Fibroblast of peridontal ligament (primary cell): ENCODE data around the gene GALK2.
"Not testable (repeated sequence)": the region's sequence is repeated elsewhere in the genome, so short reads cannot be mapped to it uniquely, and the experiment has no call there.

Source experiments
- DNase-seq: peaks from one replicate; pipeline ENCODE4 v3.0.0-alpha.2; 2010; ENCODE audit errors: extremely low read depth

GALK2 gene

GRCh38 chr15:49164865-49165264 is 5.2 kb upstream of the GALK2 start:
- DNase-seq = no peak

DNA sequence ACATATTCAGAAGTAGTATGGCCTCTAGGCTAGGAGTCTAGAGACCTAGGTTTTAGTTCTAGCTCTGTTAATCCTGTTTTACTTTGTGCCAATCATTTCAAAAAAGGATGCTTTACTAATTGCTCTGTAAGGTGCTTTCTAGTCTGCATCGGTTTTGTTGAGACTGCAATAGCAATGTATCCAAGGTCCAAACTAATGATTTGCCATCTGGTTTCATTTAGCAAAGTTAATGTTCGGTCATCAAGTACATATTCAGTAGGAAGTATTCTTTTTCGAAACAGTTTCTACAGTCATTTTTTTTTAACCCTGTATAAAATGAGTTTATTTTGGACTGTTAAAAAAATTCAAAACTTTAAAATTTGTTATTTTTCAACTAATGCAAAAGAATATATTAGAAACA is 2.0 kb upstream of the GALK2 start:
- peak; percentile 63 for DNase-seq

DNA sequence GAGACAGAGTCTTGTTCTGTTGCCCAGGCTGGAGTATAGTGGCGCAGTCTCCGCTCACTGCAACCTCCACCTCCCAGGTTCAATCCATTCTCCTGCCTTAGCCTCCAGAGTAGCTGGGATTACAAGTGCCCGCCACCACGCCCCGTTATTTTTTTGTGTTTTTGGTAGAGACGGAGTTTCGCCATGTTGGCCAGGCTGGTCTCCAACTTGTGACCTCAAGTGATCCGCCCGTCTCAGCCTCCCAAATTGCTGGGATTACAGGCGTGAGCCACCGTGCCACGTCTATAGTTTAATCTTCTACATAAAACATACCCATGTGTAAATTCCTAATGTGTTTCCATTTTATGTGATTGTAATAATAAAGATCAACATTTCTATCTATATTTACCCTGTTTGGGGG is 1.7 kb downstream of the GALK2 start:
- DNase-seq = no peak

GRCh38 chr15:49174902-49175301 is 4.9 kb downstream of the GALK2 start:
- no peak for DNase-seq

GRCh38 chr15:49175582-49176397 is 5.7 kb downstream of the GALK2 start:
- DNase-seq = not testable (repeated sequence)

DNA sequence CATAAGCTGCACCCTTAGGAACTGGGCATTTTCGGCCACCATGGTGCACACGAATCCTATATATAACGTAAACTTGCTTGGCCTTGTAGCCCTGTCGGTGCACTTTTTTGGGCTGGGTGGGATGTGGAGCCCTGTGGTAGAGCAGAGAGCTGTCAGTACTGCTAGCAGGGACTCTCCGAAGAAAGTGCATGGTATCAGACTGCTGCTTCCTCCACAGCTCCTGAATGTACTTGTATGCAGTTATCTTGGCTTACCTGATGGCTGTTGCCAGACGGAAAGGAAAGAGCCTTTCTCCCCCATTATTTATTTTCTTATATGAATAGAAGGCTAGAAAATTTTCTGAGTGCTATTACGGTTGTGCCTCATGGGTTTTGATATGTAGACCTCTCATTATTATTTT is 8.4 kb downstream of the GALK2 start:
- no peak for DNase-seq

GRCh38 chr15:49179433-49180190 is 9.6 kb downstream of the GALK2 start:
- no peak for DNase-seq

GRCh38 chr15:49182128-49182527 is 12.1 kb downstream of the GALK2 start:
- DNase-seq = no peak

DNA sequence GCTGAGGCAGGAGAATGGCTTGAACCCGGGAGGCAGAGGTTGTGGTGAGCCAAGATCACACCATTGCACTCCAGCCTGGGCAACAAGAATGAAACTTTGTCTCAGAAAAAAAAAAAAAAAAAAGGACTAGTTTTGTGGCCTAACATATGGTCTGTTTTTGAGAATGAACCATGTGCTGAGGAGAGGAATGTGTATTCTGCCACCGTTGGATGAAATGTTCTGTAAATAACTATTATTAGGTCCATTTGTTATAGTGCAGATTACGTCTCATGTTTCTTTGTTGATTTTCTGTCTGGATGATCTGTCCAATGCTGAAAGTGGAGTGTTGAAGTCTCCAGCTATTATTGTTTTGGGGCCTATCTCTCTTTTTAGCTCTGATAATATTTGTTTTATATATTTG is 13.7 kb downstream of the GALK2 start:
- DNase-seq = not testable (repeated sequence)

DNA sequence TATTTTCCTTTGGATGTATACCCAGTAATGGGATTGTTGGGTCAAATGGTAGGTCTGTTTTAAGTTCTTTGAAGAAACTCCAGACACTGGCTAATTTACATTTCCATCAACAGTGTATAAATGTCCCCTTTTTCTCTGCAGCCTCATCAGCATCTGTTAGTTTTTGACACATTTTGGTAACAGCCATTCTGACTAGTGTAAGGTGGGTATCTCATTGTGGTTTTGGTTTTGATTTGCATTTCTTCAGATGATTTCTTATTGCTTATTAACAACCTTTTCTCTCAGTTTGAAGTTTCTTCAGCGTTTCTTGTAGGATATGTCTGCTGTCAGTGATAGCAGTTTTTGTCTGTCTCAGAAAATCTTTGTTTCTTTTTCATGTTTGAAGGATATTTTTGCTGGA is 15.4 kb downstream of the GALK2 start:
- DNase-seq = no peak

GRCh38 chr15:49187549-49188245 is 17.6 kb downstream of the GALK2 start:
- peak; percentile 37 for DNase-seq

DNA sequence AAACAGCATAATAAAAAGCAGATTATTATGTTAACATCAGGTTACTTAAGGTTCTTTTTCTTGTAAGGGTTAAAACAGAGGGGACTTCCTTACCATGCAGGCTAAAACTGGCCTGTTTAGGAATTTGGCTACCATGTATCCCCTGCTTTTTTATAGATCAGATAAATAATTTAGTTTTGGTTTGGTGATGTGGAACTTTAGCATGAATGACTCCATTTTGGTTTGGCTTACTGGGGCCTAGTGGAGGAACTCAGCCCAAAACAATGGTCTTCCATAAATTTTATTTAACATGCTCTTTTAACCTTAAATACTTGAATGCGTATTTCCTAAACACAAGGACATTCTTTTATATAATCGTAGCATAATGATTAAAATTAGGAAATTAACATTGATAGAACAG is 18.9 kb downstream of the GALK2 start:
- no peak for DNase-seq

GRCh38 chr15:49189631-49190030 is 19.6 kb downstream of the GALK2 start:
- no peak for DNase-seq

DNA sequence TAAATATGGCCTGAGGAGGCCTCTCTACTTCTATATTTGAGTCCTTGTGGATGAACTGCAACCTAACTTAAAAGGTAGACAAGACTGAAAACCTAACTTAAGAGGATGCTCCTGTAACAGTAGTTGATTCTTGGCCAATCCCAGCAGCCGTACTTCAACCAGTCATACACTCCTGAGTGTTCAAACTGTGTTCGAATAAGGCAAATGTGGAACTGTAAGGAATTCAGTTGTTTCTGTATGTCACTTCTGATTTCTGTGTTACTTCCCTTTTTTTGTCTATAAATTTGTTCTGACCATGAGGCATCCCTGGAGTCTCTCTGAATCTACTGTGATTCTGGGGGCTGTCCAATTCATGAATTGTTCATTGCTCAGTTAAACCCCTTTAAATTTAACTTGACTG is 20.5 kb downstream of the GALK2 start:
- no peak for DNase-seq

DNA sequence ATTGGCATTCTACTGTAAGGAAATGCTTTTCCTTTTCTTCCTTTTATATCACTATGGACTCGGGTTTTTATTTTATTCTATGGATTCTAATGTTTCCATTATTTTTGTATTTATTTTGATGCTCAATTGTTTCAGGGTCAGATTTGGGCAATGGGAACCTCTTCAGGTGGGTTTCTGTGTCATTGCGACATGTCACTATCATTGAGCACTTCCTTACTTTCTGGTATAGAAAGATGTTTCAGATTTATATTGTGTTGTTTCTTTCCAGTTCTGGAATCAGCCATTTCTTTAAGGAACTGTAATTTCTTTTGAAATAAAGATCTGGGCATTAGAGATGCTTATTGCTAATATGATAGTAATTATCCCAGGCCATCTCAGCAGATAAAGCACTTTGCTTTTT is 21.8 kb downstream of the GALK2 start:
- no peak for DNase-seq

GRCh38 chr15:49196856-49197255 is 26.8 kb downstream of the GALK2 start:
- DNase-seq = no peak

DNA sequence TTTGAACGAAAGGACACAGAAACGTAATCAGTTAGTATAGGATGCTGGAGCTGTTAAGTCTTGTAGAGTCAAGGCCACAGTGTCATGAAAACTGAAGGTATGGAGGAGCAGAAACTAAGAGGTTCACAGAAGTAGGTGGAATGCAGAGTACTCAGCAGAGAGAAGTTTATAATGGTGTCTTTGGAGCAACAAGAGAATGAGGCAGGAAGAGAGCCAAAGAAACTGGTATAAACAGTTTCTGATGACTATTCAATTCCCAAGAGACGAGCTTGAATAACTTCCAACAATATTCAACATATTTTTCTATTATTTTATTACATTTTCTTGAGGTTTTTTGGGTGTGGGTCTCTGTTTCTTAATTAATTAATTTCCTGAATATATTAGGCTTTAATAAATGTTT is 29.6 kb downstream of the GALK2 start:
- DNase-seq = peak; percentile 65

- no peak for DNase-seq
These were observed 30.3 kb downstream of the GALK2 start for GRCh38 chr15:49200347-49200746.

DNA sequence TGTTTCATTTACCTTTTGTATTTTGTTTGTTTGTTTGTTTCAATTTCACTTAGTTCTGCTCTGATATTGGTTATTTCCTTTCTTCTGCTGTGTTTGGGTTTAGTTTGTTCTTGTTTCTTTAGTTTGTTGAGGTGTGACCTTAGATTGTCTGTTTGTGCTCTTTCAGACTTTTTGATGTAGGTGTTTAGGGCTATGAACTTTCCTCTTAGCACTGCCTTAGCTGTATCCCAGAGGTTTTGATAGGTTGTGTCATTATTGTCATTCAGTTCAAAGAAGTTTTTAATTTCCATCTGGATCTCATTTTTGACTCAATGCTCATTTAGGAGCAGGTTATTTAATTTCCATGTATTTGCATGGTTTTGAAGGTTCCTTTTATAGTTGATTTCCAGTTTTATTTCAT is 38.1 kb downstream of the GALK2 start:
- not testable (repeated sequence) for DNase-seq

DNA sequence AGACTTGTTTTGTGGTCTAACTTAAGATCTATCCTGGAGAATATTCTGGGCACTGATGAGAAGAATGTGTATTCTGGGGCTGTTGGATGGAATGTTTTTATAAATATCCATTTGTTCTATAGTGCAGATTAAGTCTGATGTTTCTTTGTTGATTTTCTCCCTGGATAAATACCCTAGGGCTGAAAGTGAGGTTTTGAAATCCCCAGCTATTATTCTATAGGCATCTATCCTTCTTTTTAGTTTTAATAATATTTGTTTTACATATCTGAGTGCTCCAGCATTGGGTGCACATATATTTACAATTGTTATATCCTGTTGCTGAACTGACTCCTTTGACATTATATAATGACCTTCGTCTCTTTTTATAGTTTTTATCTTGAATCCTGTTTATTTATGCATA is 42.9 kb downstream of the GALK2 start:
- no peak for DNase-seq

- DNase-seq = no peak
These were observed 46.0 kb downstream of the GALK2 start for GRCh38 chr15:49215768-49216739.
